IMR-90 (cell line): ENCODE results near the gene SLC30A1. TPM values are rescaled to one million over a fixed set of nuclear protein-coding genes. Genes with fewer than 3 reads are reported as not detected.

Experiments used
- ATAC-seq: fragments of 200-7000 bp; cut with Tn5 transposase; 2 replicates; pipeline ENCODE4 v1.9.1; 2020; ENCODE audit warnings: low read depth, mild to moderate bottlenecking, moderate library complexity
- BruUV-seq: library from RNA; stranded (reverse); fragments of 400-500 nt; replicated peaks from 2 replicates; lab custom pipeline; 2021; lab: Mats Ljungman, UMichigan
- CTCF ChIA-PET: fragments of 300-600 bp; formaldehyde crosslinking; extraction: SDS; loops from one replicate; lab custom pipeline; 2021; ENCODE audit warnings: antibody characterized with exemption; lab: Yijun Ruan, JAX
- POLR2A ChIA-PET: fragments of 300-600 bp; sonication (Branson Sonifier 250); formaldehyde crosslinking; loops from one replicate; lab custom pipeline; 2022; ENCODE audit warnings: antibody characterized with exemption; ENCODE audit not compliant: unreplicated experiment; lab: Charles Lee
- DNase-seq: peaks from one replicate; pipeline ENCODE4 v3.0.0; 2013
- H2AFZ ChIP-seq: replicated peaks from 2 replicates; pipeline ENCODE3; 2013; ENCODE audit warnings: low read length, mild to moderate bottlenecking; ENCODE audit not compliant: poor library complexity
- H2AK5ac ChIP-seq: 2 replicates; pipeline ENCODE4 v1.6.1; 2013; ENCODE audit warnings: low read depth, low read length, inconsistent platforms
- H2AK9ac ChIP-seq: replicated peaks from 2 replicates; pipeline ENCODE3; 2013; ENCODE audit warnings: mild to moderate bottlenecking, low read depth, low read length, moderate library complexity; ENCODE audit not compliant: poor library complexity
- H2BK120ac ChIP-seq: 2 replicates; pipeline ENCODE4 v1.6.1; 2013; ENCODE audit warnings: low read depth, low read length, inconsistent platforms
- H2BK15ac ChIP-seq: 3 replicates; pipeline ENCODE4 v1.6.1; 2013; ENCODE audit warnings: low read depth, low read length, inconsistent platforms
- H2BK20ac ChIP-seq: 2 replicates; pipeline ENCODE4 v1.6.1; 2013; ENCODE audit warnings: low read depth, mild to moderate bottlenecking, inconsistent platforms, low read length, moderate library complexity
- H2BK5ac ChIP-seq: 2 replicates; pipeline ENCODE4 v1.6.1; 2013; ENCODE audit warnings: mild to moderate bottlenecking, low read depth, low read length, inconsistent platforms; ENCODE audit not compliant: poor library complexity, severe bottlenecking
- H3K14ac ChIP-seq: replicated peaks from 2 replicates; pipeline ENCODE4 v1.6.1; 2013; ENCODE audit warnings: low read depth, low read length, inconsistent platforms
- H3K18ac ChIP-seq: 2 replicates; pipeline ENCODE4 v1.6.1; 2013; ENCODE audit warnings: low read depth, low read length, control low read depth
- H3K23ac ChIP-seq: 2 replicates; pipeline ENCODE4 v1.6.1; 2013; ENCODE audit warnings: low read depth, low read length, inconsistent platforms
- H3K27ac ChIP-seq: 2 replicates; pipeline ENCODE4 v1.5.1; 2013; ENCODE audit warnings: mild to moderate bottlenecking, control low read depth, low read length; ENCODE audit not compliant: insufficient read depth
- H3K27me3 ChIP-seq: 2 replicates; pipeline ENCODE4 v1.6.1; 2013; ENCODE audit warnings: low read length; ENCODE audit not compliant: control insufficient read depth, insufficient read depth
- H3K36me3 ChIP-seq: 2 replicates; pipeline ENCODE4 v1.6.1; 2013; ENCODE audit warnings: low read length, mixed read lengths; ENCODE audit not compliant: control insufficient read depth, insufficient read depth
- H3K4ac ChIP-seq: 2 replicates; pipeline ENCODE4 v1.6.1; 2013; ENCODE audit warnings: low read depth, low read length, inconsistent platforms
- H3K4me1 ChIP-seq: 2 replicates; pipeline ENCODE4 v1.6.1; 2013; ENCODE audit warnings: low read length, mixed read lengths; ENCODE audit not compliant: control insufficient read depth, insufficient read depth
- H3K4me2 ChIP-seq: 2 replicates; pipeline ENCODE4 v1.6.1; 2013; ENCODE audit warnings: low read depth, mild to moderate bottlenecking, control low read depth, low read length, moderate library complexity
- H3K4me3 ChIP-seq: 2 replicates; pipeline ENCODE4 v1.5.1; 2013; ENCODE audit warnings: low read depth, mild to moderate bottlenecking, control low read depth, low read length, moderate library complexity; ENCODE audit not compliant: insufficient read depth
- H3K56ac ChIP-seq: 2 replicates; pipeline ENCODE4 v1.6.1; 2013; ENCODE audit warnings: low read length, inconsistent platforms; ENCODE audit not compliant: insufficient read depth; ENCODE audit errors: extremely low read depth
- H3K79me1 ChIP-seq, 2 experiments: 2 replicates each; pipeline ENCODE4 v1.6.1; 2013; ENCODE audit warnings: low read length in 2 of 2, inconsistent platforms in 1 of 2, low read depth in 1 of 2
- H3K9ac ChIP-seq: 2 replicates; pipeline ENCODE4 v1.6.1; 2013; ENCODE audit warnings: low read depth, low read length, control low read depth
- H3K9me1 ChIP-seq: 2 replicates; pipeline ENCODE4 v1.6.1; 2013; ENCODE audit warnings: low read length, inconsistent platforms; ENCODE audit not compliant: insufficient read depth
- H3K9me3 ChIP-seq: 2 replicates; pipeline ENCODE4 v1.6.1; 2013; ENCODE audit warnings: low read length; ENCODE audit not compliant: control insufficient read depth, insufficient read depth
- H4K20me1 ChIP-seq: 2 replicates; pipeline ENCODE4 v1.6.1; 2013; ENCODE audit warnings: low read length, inconsistent platforms; ENCODE audit not compliant: insufficient read depth
- H4K5ac ChIP-seq: 2 replicates; pipeline ENCODE4 v1.6.1; 2013; ENCODE audit warnings: mild to moderate bottlenecking, low read depth, low read length, control low read depth
- H4K8ac ChIP-seq, 2 experiments: 2 replicates each; pipeline ENCODE4 v1.6.1; 2013; ENCODE audit warnings: low read depth in 2 of 2, low read length in 2 of 2, control low read depth in 1 of 2, inconsistent platforms in 1 of 2
- H4K91ac ChIP-seq: 2 replicates; pipeline ENCODE4 v1.6.1; 2013; ENCODE audit warnings: low read depth, low read length, inconsistent platforms; ENCODE audit not compliant: insufficient read depth
- FOS ChIP-seq: fragments of 150-350 bp; IDR thresholded peaks from 2 replicates; pipeline ENCODE4 v1.6.1; 2016; ENCODE audit warnings: low read depth, low read length
- RAD21 ChIP-seq: IDR thresholded peaks from 2 replicates; pipeline ENCODE4 v1.6.1; 2012; ENCODE audit warnings: low read length, improper control_type of control experiment
- WGBS, 2 experiments: methylation state at CpG; one replicate each; pipeline versions ENCODE4 v1.1.5 to v1.1.7; 2013; ENCODE audit warnings: missing lambda C conversion rate in 2 of 2; ENCODE audit not compliant: insufficient read length in 1 of 2; ENCODE audit errors: extremely low coverage in 2 of 2; 5-methylcytosine and 5-hydroxymethylcytosine counted together
- dilution Hi-C: fragments of 300-500 bp; cut with HindIII; formaldehyde crosslinking; loops from one replicate; pipeline ENCODE4 v1.14.3; 2018; ENCODE audit warnings: low sequenced_read_pairs; ENCODE audit not compliant: unreplicated experiment
- in situ Hi-C: fragments of 300-500 bp; cut with MboI; formaldehyde crosslinking; loops from 3 replicates; pipeline ENCODE4 v1.14.3; 2019; ENCODE audit warnings: low sequenced_read_pairs, inconsistent platforms, mixed read lengths
- intact Hi-C: fragments of 100-400 bp; cut with micrococcal nuclease; formaldehyde crosslinking; loops from 2 replicates; pipeline ENCODE4 v1.10.0; 2022
- polyA plus RNA-seq, 3 experiments: library from polyadenylated mRNA; depleted of rRNA; stranded (reverse); fragments of >200 nt; gene quantifications; 2 replicates each; pipeline ENCODE4 v1.2.3, GENCODE V29; 2012; ENCODE audit warnings: low replicate concordance in 1 of 3
- total RNA-seq: library from RNA; depleted of rRNA; stranded (reverse); fragments of >200 nt; gene quantifications from 2 replicates; pipeline ENCODE4 v1.2.3, GENCODE V29; 2012

The SLC30A1 gene
- total and polyA plus RNA-seq, 2 of the 4 experiments (the other 2 are of a cell fraction), result 5.4 to 8.4 TPM

DNA sequence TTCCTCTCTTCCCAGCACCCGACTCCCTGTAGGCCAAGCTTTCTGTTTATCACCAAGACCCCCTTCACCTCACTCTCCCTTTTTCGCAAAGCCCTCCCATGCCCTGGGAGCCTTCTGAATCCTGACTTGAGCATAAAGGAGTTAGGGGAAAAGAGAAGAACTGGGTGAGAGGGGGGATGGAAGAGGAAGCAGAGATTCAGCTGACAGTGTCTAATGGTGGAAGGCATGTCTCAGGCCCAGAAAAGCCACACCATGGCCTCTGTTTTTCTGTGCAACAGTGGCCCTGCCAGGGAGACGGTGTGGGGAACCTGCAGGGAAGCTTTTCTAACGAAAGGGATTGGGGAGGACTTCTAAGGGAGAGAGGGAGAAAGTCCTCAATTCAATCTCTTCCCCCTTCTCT is 32.9 kb upstream of the SLC30A1 start:
- Histone ChIP-seq H3K14ac (no peak overlapping the region), H2AK9ac (no peak overlapping the region), H4K20me1 (no peaks in the 10 kb centered on the region), H3K79me1 (no peaks in the 10 kb centered on the region), H3K18ac (peak overlapping the region; percentile 55; the same call in 1 of the 2 replicates), H3K27ac (no peak overlapping the region; the same call in 1 of the 2 replicates), H4K8ac (peak overlapping the region in 1 of 2 experiments; percentile 84; a peak in 2 of 4 replicates), H3K23ac (no peak overlapping the region), H3K9me3 (no peaks in the 10 kb centered on the region), H2AFZ (peak overlapping the region; percentile 84), H3K9ac (no peak overlapping the region), H2AK5ac (peak overlapping the region; percentile 75; the same call in 1 of the 2 replicates), H2BK20ac (peak overlapping the region; percentile 61; the same call in 1 of the 2 replicates), H3K27me3 (no peaks in the 10 kb centered on the region), H2BK15ac (peak overlapping the region; percentile 99), H2BK120ac (peak overlapping the region; percentile 80), H2BK5ac (no peak overlapping the region), H4K91ac (peak overlapping the region; percentile 50; the same call in 1 of the 2 replicates), H3K9me1 (peaks cover 13% of the 10 kb centered on the region), H3K4me3 (no peak overlapping the region), H3K4me1 (peaks cover 10% of the 10 kb centered on the region), H4K5ac (peak overlapping the region; percentile 49), H3K56ac (no peak overlapping the region), H3K4me2 (no peak overlapping the region), H3K36me3 (no peaks in the 10 kb centered on the region), H3K4ac (peak overlapping the region; percentile 37; the same call in 1 of the 2 replicates)
- TF ChIP-seq RAD21, result no peak
- no peak for TF ChIP-seq FOS
- DNase-seq, result no peak
- dilution Hi-C loops, result no loop called here
- ChIA-PET POLR2A (no interaction called here), CTCF (no interaction called here)
- WGBS, 2 experiments, result no CpG with 5 or more reads among the region's 4 CpGs
- ATAC-seq, result no peak
- no TSS peak for BruUV-seq
- intact Hi-C loops, result no loop called here
- in situ Hi-C loops, result no loop called here
